HG03108 (cell line): ENCODE data around the gene PRR36.

Experiments used
- ATAC-seq: cut with Tn5 transposase; IDR thresholded peaks from one replicate; pipeline ENCODE4 v1.9.1; 2021; ENCODE audit warnings: moderate library complexity; ENCODE audit not compliant: unreplicated experiment

Gene PRR36

GRCh38 chr19:7823686-7824301 lies 50.4 kb downstream of the PRR36 start:
- ATAC-seq = no peak

- no peak for ATAC-seq
Measured at GRCh38 chr19:7822910-7823515, 51.2 kb downstream of the PRR36 start.

GRCh38 chr19:7820588-7820987 lies 53.6 kb downstream of the PRR36 start:
- ATAC-seq = no peak

- no peak for ATAC-seq
Measured at GRCh38 chr19:7819337-7819736, 54.9 kb downstream of the PRR36 start.

- ATAC-seq = no peak
Measured at GRCh38 chr19:7818806-7819205, 55.4 kb downstream of the PRR36 start.
